Stimulated activated CD4-positive, alpha-beta T cell treated with anti-CD3 and anti-CD28 coated beads, Interleukin-2, amount 100 ng/mL, for 24 hours (primary cell): Measurements from ENCODE around the gene DLGAP1.

Experiments used
- DNase-seq, 2 donors: peaks; one replicate each; pipeline ENCODE4 v3.0.0-alpha.2; 2020

Gene DLGAP1

DNA sequence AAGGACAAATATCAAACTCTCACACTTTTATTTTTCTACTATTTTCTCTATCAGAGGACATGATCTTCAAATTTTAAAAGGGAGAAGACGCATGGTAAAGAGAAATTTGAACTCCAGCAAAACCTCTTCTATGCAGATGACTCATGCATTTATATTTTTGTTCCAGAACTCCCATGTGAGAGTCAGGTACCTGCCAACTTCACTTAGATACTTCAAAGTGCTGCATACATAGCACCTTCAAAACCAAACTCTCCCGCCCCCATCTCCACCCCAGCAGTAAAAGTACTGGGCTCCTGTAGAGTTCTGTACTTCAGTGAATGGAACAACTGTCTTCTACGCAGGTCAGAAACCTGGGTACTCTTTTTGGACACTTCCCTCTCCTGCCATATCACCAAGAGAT, 606.8 kb downstream of the DLGAP1 start:
- DNase-seq, result no peak

- DNase-seq, result no peak
Observed at GRCh38 chr18:3845161-3845560, 609.9 kb downstream of the DLGAP1 start.

DNA sequence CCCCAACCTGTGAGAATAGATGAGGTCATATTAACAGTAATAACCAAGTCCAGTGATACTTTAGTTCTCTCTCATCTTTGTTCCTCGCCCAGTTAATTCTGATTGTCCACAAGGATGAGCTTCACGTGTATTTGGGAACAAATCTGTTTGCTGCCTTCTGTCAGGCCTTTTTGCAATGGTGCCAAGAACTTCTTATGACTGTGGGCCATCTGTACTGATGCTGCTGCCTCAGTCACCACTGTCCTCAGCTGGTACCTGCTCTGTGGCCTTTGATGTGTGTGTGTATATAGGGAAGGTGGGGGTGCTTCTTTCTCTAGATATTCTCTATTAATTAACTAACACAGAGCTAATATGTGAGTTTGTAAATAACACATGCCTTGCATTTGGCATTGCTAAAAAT, 612.3 kb downstream of the DLGAP1 start:
- no peak for DNase-seq

- DNase-seq, result no peak
Observed at GRCh38 chr18:3840766-3841165, 614.3 kb downstream of the DLGAP1 start.

GRCh38 chr18:3839581-3839981, 615.5 kb downstream of the DLGAP1 start:
- no peak for DNase-seq

DNA sequence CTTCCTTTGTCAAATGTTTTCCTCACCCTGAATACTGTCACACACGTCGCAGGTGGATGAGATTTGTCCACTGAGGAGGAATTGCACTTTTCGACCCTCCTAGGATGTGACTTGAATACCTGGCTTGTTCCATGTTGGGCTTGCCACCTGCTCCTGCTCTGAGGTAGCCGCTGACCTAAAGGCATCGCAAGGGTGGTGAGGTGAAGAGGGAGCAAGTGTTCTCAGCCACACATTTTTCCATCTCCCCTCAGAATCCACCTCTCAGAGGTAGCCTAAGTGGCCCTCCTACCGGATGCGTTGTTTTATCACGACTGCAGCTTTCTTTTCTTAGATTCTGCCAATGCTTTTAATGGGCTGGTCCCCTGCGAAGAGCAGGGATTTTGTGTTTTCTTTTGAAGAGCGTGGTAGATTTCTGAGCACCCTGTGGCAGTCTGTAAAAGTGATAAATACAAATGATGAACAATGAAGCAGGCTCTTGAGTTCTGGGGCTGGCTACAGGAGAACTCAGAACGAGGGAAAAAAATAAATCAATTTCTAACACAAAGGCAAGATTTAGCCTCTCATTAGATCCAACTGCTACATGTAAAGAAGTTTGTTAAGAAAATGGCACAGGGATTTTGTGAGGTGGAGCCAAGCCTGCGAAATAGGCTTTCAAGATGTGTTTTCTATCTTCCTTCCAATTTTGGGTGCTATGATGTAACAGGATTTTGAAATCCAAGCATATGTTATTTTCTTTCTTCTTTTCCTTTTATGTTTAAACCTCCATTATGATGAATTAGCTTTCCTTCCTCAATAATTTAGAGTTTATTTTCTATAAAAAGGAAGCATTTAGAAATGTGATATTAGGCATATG, 618.4 kb downstream of the DLGAP1 start:
- no peak for DNase-seq

GRCh38 chr18:3832025-3832638, 623.0 kb downstream of the DLGAP1 start:
- no peak for DNase-seq

- DNase-seq, result no peak
Observed at GRCh38 chr18:3830604-3831003, 624.5 kb downstream of the DLGAP1 start.

DNA sequence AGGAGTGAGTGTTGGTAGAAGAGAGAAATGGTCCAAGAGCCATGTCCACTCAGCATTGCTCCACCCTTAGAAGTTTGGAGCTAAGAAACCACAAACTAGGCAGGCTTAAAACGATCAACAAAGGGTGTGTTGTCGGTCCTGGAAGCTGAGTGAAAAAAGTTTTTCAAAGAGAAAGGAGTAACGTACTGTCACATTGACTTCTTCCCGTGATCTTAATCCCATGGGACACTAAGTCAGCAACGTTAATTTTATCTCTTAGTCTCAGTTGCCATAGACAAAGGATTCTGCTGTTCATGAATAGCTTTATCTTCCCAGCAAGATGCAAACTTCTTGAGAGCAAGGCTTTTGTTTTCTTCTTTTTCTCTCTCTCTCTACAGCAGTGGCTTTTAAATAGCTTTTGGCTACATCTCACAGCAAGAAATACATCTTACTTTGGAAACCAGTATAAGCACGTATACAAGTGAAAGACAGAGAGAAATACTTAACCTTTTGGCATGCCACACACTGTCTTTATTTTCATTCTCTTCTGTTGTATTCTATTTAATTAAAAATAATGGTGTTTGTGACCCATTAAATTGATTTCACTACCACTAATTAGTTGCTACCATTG, 627.8 kb downstream of the DLGAP1 start:
- DNase-seq, result no peak

DNA sequence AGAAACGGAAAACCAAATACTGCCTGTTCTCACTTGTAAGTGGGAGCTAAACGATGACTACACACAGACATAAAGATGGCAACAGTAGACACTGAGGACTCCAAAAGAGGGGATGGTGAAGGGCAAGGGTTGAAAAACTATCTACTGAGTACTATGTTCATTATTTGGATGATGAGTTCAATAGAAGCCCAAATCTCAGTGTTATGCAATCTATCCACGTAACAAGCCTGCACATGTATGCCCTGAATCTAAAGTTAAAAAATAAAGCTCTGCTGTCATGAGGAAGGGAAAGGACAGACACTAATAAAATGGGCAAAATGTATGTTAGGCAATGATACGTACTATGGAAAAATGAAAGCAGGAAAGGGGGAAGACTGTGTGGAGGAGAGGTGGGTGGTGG, 629.1 kb downstream of the DLGAP1 start:
- DNase-seq, result no peak

- no peak for DNase-seq
Observed at GRCh38 chr18:3824101-3824500, 631.0 kb downstream of the DLGAP1 start.

DNA sequence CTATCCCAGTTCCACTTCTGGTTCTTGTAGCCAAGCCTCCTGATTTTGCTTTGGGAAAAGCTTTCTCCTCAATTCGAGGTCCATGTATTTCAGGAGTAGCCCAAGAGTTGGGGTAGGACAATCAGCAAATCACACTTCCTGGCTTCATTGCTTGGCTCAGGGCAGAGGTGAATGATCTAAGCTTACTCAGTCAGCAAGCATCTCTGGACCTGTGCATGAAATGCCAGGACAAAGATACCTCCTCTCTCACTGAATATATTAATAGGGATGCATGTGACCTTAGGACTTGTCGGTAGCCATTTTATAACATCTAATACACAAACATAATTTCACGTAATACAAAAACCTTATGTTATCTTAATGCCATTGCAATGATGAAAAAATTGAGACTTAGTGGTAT, 632.0 kb downstream of the DLGAP1 start:
- no peak for DNase-seq

DNA sequence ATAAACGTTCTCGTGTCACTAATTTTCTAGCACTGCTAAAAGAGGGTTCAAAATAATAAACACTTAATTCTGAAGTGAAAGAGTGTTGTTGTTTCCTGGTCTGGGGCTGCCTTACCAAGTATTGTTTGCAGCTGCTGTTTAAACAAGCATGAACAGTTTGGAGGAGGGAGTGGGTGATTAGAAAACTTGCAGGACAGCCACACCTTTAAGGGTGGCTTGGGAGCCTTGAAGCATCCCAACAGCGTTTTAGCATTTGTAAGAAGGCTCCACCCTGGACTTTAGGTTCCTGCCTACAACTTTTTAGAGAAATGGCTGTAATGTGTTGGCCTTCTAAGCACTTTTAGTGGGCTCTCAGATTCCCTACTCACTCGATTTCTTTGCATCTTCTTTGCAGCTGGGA, 633.6 kb downstream of the DLGAP1 start:
- no peak for DNase-seq

- DNase-seq, result no peak
Observed at GRCh38 chr18:3819961-3820360, 635.1 kb downstream of the DLGAP1 start.

GRCh38 chr18:3816610-3817363, 638.3 kb downstream of the DLGAP1 start:
- no peak for DNase-seq

- DNase-seq, result no peak
Observed at GRCh38 chr18:3815991-3816390, 639.1 kb downstream of the DLGAP1 start.

DNA sequence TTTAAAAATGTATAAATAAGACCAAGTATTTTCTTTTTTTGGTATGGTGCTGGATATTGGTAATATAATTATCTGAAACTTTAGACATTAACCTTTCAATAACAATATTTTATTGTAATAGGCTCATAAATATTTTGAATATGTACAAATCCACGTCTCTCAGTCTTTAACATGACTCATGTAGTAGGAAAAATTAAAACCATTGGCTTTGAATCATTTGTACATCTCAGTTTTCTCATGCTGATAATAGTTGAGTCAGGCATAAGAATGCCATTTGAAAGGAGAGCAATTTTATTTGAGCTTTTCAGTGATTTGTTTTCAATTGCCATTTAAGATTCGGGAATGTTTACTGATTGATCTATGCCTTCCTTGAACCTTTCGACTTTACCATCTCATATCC, 640.3 kb downstream of the DLGAP1 start:
- DNase-seq, result no peak

GRCh38 chr18:3810296-3810695, 644.8 kb downstream of the DLGAP1 start:
- DNase-seq, result no peak

GRCh38 chr18:3808985-3809780, 645.9 kb downstream of the DLGAP1 start:
- no peak for DNase-seq

- DNase-seq, result no peak
Observed at GRCh38 chr18:3806656-3807055, 648.5 kb downstream of the DLGAP1 start.

- DNase-seq, result no peak
Observed at GRCh38 chr18:3804336-3804735, 650.8 kb downstream of the DLGAP1 start.

- no peak for DNase-seq
Observed at GRCh38 chr18:3803350-3803749, 651.8 kb downstream of the DLGAP1 start.

- DNase-seq, result no peak
Observed at GRCh38 chr18:3799515-3799914, 655.6 kb downstream of the DLGAP1 start.
